H1 (cell line): ENCODE results near the gene MYO1A. TPM values are rescaled to one million over a fixed set of nuclear protein-coding genes. Genes with fewer than 3 reads are reported as not detected.

Experiments
- CBX5 ChIP-seq: fragments of 300-800, 300-1000 bp; sonication (generic); IDR thresholded peaks from 2 replicates; pipeline ENCODE4 v1.7.1; 2016; ENCODE audit warnings: antibody characterized with exemption, low read length, low read depth
- POLR2A ChIP-seq, 2 experiments: IDR thresholded peaks; 1 replicate in 1 of 2; 2 replicates in 1 of 2; pipeline ENCODE4 v1.6.1; 2011; ENCODE audit warnings: low read depth in 2 of 2, low read length in 2 of 2, mild to moderate bottlenecking in 2 of 2; ENCODE audit errors: control extremely low read depth in 1 of 2
- RAD21 ChIP-seq, 2 experiments: IDR thresholded peaks in 1 of 2; conservative IDR thresholded peaks in 1 of 2; 2 replicates each; pipeline ENCODE4 v1.6.1; 2011; ENCODE audit warnings: low read depth in 2 of 2, low read length in 2 of 2, improper control_type of control experiment in 1 of 2, inconsistent platforms in 1 of 2, mild to moderate bottlenecking in 1 of 2, moderate library complexity in 1 of 2
- TEAD4 ChIP-seq: IDR thresholded peaks from 2 replicates; pipeline ENCODE4 v1.6.1; 2012; ENCODE audit warnings: low read depth, low read length, inconsistent platforms, mixed read lengths
- polyA plus RNA-seq, 7 experiments: library from polyadenylated mRNA; depleted of rRNA in 3 of 7; stranded (reverse) in 5 of 7; unstranded in 2 of 7; fragments of >200 nt in 5 of 7; fragments of 200-250 nt in 2 of 7; gene quantifications; 1 replicate in 5 of 7; 2 replicates in 1 of 7; 4 replicates in 1 of 7; pipeline versions ENCODE4 v1.2.1 to v1.2.3, GENCODE V29; 2011 to 2013; ENCODE audit warnings: missing spikeins in 2 of 7, mixed read lengths in 2 of 7
- total RNA-seq: library from RNA; stranded (reverse); fragmentation: NEBNext Ultra II Directional; extraction: Animal tissue kit (Norgen Biotek cat#: 25700); gene quantifications from 2 replicates; pipeline ENCODE4 v1.2.1, GENCODE V29; 2021

MYO1A gene
- total and polyA plus RNA-seq, 2 of the 8 experiments (the other 6 are each of a cell fraction or from before 2014, with no cell fraction given): 0.54 to 0.77 TPM

DNA sequence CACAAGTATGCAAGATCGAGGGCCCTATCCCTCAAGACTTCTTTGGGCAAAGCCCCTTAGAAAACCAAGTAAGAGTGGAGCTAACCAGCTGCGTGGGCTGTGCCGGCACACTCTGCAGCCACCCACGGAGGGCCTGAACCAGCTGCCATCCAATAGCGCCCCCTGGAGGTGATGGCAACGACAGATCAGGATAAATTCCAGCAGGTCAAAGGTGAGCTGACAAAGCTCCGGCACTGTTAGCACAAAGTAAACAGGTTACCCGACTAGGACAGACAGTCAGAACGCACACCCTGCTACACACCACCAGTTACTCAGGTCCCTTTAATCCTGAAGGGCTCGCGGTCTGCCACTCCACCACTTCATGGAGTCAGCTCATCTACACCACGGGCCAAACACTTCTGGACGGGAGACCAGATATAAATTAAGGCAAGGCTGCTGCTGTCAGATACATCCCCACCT lies 48.5 kb downstream of the MYO1A start (continued):
- TF ChIP-seq RAD21 (IDR thresholded peaks at IDR 0.05 in 1 of 2, conservative IDR thresholded peaks at IDR 0.05 in 1 of 2; ENCODE audit: low read depth in 2 of 2, low read length in 2 of 2) (peak; percentile 90 to 93), POLR2A (IDR thresholded peaks at IDR 0.05; ENCODE audit: control extremely low read depth in 1 of 2, low read depth in 2 of 2, low read length in 2 of 2) (no peak), TEAD4 (peak; percentile 98), CBX5 (no peak)
